ENCODE measurements around the gene GPS1.

GPS1 gene

DNA sequence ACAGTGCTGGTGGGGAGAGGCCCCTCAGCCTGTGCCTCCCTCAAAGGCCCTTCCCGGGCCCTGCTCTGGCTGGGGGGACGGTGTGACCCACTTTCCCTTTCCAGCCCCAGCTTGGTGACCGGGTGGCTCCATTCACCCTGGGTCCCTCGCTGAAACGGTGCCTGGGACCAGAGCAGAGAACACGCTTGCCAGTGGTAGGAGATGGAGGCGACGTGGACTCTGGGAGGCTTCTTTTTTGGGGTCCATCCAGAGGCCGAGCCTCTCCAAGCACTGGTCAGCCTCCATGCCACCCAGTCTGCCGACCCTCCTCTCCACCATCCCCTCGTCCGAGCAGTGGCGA lies 36.8 kb upstream of the GPS1 start:
- DNase-seq = no peak

DNA sequence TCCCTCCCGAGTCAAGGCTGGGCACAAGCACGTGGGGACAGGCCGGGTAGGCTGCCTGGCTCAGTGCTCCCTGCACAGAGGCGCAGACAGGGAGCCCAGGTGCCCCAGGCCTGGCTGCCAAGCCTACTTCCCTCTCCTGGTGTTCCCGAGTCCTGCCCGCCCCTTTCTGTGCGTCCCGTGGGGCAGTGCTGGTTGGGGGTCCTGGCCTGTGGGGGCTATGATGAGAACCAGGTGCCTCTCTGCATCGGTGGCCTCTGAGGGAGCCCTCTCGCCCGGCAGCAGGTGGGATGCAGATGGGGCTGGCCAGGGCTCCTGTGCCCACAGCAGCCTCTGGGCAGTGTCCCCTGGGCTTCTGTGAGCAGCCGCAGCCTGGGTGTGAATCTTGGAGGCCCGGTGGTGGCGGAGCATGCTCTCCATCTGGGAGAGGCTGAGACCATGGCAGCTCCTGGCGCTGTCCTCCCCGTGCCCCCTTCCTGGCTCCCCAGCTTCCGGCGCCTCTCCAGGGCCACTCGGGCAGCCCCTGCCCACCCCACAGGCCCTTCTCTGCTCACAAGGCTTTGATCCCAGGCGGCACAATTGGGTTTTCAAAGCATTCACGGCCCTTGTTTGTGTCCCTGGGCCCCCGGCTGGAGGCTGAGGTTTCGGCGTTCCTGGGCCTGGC lies 36.3 kb upstream of the GPS1 start:
- no peak for DNase-seq

DNA sequence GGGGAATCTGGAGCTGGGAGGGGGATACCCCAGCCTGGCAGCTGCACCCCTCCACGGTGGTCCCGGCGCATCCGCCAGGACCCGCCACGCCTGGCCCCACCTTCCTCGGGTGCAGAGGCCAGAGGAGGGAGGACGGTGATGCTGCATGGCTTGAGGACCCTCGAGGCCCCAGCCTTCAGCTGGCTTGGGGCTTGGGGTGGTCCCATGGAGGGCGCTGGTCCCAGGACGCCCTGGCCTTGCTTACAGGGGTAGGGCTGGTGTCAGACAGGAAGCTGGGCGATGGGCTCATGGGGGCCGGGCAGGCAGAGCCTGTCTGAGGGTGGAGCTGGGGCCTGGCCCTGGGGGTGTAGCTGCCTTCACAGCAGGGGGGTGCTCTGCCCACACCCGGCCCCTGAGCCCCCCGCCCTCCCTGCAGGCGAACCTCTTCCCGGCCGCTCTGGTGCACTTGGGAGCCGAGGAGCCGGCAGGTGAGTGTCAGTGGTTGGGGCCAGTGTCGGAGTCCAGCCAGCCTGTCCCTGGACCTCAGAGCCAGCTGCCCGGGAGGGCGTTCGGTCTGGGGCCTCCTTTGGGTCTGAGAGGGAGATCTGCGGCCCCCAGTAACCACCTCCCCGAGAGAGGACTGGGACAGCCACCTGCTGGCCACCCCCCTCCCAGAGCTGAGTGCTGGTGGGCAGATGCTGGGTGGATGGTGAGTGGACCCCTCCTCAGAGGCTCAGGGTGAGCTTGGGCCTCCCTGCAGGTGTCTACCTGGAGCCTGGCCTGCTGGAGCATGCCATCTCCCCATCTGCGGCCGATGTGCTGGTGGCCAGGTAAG lies 35.4 kb upstream of the GPS1 start:
- DNase-seq = no peak

DNA sequence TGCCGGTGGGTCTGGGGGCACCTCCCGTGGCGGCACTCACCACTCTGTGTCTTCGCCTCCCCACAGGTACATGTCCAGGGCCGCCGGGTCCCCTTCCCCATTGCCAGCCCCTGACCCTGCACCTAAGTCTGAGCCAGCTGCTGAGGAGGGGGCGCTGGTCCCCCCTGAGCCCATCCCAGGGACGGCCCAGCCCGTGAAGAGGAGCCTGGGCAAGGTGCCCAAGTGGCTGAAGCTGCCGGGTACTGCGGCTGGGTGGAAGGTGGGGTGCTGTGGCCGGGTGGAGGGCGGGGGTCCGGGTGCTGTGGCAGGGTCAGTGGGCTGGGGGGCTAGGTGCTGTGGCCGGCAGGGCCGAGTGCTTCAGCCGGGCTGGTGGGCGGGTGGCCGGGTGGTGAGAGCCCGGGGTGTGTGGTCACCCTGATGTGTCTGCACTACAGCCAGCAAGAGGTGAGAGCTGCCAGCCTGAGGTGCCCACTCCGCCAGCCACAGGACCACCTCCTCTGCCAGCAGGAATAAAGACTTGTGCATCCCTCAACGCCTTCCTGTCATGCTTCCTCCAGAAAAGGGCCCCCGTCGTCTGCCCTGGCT lies 34.7 kb upstream of the GPS1 start:
- DNase-seq = no peak

DNA sequence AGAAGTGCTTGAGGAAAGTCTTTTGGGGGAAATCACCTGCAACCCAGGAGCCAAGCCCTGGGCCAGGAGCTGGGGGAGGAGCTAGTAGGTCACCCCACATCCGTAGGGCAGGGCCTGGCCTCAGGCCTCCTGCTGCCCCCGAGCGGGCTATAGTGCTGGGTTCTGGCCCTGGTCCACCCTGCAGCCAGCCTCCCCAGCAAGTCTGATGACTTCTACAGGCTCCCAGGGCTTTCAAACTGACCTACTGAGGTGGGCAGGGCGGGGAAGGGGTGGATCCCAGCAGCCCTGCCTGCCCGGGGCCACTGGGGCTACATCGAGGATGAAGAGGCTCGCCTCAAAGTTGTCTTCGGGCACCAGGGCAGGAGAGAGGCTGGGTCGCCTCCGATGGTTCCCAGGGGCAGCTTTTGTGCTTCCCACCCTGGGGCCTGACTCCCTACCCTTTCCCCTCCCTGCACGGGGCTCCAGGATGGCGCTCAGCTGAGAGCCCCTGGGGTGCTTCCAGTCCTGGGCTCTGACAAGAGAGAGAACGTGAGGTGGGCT lies 34.0 kb upstream of the GPS1 start:
- no peak for DNase-seq

DNA sequence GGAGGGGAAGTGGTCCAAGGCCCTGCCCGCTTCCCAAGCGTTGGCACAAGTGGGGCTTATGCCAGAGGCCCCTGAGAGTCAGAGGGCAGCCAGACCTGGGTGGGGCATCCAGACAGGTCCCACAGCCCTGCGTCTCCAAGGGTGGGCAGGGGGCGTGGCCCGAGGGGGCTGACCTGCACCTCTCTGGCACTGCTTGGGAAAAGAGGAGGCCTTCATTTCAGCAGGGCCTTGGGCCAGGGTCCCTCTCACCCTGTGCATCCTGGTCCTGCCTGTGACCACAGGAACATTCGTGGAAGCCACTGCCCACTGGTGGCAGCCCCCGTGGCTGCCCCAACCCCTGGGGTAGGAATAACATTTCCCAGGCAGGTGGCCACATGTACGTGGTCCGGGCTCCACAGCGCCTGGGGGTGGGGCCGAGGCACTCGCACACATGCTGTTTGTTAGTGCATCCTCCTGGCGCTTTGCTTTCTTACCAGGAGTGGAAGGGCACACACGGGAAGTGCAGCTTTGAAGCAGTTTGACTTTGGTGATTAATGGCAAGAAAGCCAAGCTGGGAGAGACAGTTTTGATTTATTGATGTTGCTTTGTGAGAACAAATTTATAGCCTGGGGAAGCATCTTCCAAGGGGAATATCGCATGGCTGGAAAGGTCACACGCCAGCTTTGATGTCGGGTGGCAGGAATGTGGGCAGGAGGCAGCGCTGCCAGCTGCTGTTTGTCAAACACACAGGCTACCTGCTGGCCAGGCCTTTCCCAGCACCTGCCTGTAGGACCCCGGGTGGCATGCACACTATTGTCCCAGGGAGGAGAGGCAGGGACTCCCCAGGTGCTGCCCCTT lies 33.3 kb upstream of the GPS1 start:
- DNase-seq = peak; percentile 82

DNA sequence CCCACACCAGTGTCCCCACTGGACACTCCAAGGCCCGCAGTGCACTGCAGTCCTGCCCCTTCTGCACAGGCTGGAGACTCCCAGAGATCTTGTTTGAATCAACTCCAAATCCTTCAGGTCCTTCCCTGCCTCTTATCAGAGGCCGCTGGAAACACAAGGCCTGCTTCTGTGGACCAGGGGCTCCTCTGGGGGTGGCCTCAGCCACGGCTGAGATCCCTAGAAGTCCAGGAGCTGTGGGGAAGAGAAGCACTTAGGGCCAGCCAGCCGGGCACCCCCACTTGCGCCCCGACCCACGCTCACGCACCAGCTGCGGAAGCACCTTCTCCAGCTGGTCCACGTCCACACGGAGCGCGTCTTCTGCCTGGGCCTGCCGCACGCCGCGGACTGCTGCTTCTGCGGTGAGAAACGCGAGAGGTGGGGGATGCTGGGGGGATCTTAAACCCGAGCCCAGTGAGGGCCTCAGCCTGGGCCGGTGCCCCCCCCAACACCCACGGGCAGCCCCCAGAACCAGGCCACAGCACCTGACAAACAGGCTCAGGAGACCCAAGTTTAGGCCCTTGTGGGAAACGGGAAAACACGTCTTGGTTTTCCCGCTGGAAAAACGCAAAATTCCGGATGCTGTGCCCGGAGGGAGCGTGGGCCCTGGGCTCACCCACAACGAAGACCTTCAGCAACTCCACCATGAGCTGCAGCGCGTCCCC lies 32.6 kb upstream of the GPS1 start:
- DNase-seq = no peak

DNA sequence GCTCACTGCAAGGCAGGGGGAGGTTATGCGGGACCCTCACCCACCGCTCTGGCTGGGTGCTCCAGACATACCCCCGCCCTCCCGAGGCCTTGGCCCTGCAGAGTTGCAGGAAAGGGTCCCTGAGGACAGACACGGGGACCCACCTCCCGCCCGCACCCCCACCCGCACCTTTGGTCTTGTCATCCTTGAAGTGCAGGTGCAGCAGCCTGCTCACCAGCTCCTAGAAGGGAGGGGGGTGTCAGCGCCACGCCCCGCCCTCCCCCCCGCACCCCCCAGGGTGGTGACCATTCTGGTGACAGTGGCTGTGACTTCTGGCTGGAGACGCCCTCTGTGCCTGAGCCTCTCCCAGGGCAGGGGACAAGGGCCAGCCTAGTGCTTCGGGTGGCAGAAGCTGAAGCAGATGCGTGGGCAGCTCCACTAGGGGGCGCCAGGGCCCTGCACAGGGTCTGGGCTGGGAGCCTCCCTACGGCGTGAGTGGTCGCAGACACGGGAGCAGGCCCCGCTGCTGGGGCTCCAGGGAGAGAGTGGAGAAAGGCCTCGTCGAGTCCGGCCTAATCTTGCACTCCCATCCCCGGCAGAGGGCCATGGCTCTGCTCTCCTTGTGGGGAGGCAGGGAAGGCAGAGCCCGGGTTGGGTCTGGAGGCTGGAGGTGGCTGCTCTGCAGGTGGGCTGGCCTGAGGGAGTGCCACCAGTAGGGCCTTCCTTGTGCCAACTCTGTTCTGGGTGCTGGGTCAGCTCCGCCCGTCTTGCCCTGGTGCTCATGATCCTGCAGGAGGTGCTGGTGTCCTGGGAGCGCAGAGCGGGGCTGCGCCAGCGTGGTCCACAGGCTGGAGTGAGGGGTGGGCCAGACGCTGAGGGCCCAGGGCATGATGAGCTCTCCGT lies 31.8 kb upstream of the GPS1 start:
- DNase-seq = peak; percentile 33

DNA sequence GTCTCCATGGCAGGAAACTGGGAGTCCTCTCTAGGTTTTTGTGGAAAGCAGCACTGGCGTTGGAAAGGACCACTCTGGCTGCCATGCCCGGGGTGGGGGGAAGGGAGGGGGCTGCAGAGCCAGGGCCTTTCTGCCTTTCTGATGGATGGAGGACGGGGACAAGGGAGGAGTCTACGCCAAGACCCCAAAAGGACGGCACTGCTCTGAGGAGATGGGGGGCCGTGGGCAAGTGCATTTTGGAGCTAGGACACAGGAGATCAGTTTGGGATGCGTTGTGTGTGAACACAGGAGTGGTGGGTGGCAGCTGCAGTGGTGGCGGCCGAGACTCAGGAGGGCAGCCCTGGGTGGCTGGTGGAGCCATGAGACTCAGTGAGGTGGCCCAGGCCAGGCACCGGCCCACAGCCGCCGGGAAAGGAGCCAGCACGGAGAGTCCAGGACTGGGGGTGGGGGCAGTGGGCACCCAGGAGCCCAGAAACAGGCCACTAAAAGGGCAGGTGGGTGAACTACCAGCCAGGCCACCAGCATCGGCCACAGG lies 31.1 kb upstream of the GPS1 start:
- no peak for DNase-seq

DNA sequence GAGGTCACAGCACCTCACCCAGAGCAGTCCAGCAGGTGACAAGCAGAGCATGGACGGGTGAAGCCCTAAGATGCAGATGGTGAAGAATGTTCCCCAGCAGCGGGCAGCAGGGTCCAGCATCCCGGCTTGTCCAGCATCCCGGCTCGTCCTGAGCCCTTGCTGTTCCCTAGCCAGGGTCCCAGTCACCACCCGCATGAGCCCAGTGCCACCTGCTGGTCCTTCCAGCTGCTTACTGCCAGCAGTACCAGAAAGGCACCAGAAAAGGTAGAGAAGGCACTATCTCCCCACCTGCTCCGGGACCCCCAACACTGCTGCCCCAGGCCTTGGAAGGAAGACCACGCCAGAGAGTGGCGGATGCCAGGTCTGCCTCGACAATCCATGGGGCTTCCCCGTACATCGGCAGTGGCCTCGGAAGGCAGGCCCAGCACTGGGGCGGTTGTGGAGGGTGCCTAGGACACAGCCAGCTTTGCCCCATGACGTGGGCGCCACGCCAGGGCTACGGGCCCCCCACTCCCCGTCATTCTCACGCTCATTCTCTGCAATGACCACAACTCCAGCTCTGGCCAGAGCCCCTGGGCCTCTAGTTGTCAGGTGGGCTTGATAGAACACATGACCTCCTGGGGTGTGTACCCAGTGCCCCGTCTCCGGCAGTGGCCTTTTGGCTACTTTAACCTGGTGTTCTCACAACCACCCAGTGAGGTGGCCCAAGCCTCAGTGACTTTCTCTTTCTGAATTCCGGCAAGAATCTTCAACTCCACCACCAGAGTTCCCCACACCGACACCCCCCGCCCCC lies 30.4 kb upstream of the GPS1 start:
- peak; percentile 50 for DNase-seq

DNA sequence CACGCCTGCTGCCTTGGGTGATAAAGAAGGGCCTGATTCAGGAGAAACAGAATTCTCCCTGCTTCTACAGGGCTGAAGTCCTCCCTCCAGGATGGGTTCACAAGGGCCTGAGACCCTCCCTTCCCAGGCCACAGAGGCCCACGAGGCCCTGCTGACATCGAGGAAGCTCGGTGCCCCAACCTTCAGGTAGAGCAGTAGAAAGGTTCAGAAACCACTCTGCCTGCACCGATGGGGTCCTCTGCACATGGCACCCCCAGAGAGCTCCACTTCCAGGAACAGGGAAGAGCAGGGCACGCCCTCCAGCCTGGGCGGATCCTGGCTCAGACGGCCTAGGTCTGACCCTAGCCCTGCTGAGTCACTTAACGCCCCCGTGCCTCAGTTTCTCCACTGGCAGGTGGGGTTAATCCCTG lies 29.8 kb upstream of the GPS1 start:
- DNase-seq = no peak

DNA sequence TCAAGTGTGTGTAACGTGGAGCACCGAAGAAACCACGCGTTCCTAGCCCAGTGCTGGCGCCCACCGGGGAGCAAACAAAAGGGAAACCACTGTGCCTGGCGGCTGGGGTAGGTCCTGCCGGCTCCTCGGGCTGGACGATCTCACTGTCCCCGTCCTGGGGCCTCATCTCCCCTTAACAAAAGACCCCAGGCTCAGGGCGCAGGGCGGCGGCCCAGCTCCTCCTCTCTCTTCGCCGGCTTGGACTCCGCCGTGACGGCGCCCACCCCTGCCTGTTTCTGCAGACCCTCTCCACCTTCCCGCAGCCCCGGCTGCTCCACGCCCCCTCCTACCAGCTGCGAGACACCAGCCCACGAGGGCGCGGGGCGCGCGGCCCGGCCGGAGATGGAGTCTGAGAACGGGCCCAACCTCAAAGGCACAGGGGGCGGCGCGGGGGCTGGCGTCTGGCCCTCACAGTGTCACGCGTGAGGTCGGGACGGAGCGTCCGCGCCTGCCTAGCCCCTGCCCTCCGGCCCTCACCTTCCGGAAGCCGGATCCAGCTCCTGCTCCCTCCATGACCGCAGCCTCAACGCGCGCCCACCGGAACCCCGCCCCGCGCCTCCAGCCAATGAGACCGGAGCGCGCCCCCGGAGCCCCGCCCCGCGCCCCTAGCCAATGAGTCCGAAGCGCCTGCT lies 29.3 kb upstream of the GPS1 start, which contains the start of gene CENPX:
Gene CENPX (minus strand): TSS at position 569 of the 671 bp plus-strand sequence. CDS start 17 bp downstream, at position 552.
- DNase-seq = no peak

DNA sequence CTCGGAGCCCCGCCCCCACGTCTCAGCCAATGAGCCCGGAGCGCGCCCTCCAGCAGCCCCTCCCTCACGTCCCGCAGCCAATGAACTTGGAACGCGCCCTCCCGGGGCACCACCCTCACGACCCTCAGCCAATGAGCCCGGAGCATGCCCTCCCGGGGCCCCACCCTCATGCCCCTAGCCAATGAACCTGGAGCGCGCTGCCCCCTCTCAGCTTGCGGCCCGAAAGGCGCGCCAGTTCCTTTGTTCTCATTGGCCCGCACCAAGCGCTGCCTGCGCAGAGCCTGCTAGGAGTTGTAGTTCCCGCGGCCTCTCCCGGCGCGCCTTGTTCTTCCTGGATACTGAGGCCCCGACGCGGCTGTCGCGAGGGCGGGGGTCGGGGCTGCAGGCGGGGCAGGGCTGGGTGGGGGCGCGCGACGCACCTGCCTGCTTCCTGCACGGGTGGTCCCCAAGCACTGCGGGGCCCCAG lies 28.7 kb upstream of the GPS1 start, which contains the start of gene LRRC45:
Gene LRRC45 (plus strand): TSS at position 325 of the 466 bp plus-strand sequence. CDS start 339 bp downstream, outside the sequence.
- DNase-seq = peak; percentile 99

DNA sequence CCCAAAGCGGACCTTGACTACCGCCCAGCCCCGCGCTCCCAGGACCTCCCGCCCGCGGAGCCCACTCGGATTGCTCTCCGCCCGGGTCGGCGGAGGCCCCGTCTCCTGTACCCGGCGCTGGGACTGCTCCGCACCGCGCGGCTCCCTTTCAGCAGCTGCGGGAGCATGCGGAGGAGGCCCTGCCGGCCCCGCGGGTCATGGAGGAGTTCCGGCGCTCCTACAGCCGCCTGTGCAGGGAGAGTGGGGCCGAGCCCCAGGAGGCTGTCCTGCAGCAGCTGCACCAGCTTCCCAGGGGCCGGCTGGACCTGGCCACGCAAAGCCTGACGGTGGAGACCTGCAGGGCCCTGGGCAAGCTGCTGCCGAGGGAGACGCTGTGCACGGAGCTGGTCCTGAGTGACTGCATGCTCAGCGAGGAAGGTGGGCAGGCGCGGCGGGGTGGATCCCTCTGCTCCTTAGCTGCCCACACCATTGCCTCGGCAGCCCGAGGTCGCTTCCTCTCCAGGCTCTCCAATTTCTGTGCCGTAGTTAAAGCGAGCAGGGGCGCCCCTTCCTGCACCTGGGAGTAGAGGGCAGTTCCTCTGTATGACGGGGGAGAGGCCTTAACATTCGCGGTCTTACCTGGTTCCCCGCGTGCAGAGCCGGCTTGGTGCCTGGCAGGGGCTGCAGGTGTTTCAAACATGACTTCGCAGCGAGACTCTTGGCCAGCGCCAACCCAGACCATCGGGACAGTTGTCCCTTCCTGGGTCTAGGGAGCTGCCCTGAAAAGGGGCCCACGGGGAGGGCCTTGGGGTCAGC lies 28.1 kb upstream of the GPS1 start:
- DNase-seq = no peak

DNA sequence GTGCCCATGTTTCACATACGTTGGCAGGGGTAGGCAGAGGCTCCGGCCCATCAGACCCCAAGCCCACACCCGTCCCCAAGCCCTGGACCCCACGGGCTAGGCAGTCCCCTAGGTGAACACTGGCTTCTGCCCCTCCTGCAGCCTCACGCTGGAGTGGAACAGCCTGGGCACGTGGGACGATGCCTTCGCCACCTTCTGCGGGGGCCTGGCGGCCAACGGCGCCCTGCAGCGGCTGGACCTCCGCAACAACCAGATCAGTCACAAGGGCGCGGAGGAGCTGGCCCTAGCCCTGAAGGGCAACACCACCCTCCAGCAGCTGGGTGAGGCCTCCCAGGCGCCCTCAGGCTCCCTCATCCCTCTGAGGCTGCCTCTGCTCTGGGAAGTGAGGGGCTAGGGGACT lies 26.8 kb upstream of the GPS1 start:
- no peak for DNase-seq

DNA sequence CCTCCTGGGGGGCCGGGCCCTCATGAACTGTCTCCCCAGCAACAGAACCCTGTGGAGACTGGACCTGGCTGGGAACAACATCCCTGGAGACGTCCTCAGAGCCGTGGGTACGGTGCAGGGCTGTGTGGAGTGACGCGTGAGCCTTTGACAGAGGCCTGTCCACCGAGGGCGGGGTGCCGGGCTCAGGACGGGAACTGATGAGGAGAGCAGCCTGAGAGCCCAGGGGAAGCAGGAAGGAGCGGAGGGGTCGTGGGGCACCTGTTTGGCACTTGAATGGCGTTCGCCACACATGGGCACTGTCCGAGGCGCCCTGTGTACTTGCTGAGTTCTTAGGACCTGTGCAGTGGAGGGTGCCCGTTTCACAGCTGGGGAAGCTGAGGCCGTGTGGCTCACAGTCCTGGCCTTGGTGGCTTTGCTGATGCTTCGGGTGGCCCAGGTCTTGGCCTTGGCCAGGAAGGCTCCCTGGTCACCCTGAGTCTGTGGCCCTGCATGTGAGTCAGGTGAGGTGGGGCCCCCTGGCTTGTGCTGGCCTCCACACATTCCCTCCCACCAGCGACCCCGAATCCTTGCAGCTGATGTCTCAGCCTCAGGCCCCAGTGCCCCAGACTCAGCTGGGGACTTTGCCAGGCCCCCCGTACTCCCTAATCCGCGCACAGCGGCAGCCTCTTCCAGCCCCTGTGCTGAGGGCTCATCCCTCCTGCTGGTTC lies 26.1 kb upstream of the GPS1 start:
- no peak for DNase-seq

DNA sequence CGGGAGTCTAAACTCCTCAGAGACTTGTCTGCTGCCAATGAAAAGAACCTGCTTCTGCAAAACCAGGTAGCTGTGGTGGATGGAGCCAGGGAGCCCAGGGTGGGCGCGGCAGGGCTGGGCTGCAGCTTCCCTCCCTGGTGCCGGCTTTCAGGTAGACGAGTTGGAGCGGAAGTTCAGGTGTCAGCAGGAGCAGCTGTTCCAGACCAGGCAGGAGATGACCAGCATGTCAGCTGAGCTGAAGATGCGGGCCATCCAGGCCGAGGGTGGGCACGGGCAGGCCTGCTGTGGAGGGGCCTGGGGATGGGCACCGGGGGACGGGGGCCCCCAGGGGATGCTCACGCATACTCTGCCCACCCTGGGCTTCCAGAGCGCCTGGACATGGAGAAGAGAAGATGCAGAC lies 23.5 kb upstream of the GPS1 start:
- no peak for DNase-seq

DNA sequence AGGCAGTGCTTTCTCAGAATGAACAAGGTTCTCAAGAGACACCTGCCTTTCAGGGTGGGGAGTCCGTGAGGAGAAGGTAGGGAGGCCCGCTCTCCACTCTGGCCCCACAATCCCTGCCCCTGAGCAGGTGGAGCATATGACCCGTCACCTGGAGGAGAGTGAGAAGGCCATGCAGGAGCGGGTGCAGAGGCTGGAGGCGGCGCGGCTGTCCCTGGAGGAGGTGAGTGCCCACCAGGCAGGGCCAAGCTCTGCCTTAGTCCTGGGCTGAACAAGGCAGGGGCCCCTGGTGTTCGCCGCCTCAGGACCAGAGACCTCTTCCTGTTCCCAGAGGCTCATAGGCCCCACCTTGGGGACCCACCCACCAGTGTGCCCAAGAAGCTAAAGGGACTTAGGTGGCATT lies 22.7 kb upstream of the GPS1 start:
- DNase-seq = no peak

Measured in SHP77 treated with DMSO at 0.1 percent for 48 hours (cell line).